ENCODE results near the gene PRRT2.
A peak's percentile ranks its signal among the peaks of the same experiment; 100 is the strongest.
"Not testable (repeated sequence)": the region's sequence is repeated elsewhere in the genome, so short reads cannot be mapped to it uniquely, and the experiment has no call there.

Gene PRRT2

DNA sequence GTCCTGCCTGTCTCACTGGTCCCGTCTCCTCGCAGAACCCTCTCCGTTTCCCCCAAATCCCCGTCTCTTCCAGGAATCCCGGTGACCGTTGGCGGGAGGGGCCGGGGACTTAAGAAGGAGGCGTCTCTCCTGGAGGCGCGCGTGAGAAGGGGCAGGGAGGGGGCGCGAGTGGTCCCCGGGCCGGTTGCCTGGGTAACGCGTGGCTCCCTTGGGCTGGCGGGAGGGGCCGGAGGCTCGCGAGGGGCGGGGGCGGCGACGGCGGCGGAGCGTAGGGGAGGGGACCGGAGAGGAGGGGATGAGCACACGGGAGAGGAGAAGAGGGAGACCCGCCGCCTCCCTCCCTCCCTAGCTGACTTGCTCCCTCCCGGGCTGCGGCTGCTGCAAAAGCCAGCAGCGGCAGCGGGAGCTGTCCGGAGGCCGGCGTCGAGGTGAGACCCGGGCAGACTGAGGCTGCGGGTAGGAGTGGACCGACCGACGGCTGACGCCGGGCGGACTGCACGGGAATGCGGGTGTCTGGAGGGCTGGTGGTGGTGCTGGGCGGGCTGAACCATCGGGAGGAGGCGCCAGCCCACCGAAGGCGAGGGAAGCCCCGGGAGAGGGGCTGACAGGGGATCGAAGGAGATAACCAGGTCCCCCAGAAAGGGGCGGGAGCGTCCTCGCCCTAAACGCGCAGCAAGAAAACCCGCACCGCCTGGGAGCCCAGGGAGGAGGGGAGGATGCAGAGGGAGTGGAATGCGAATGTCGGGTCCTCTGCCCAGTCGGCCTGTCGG lies at the start of gene PRRT2:
Gene PRRT2, plus strand, starts transcription at position 298 of the 770 bp plus-strand sequence. CDS start 862 bp downstream, outside the sequence.
- H3K27me3 Mint-ChIP-seq (ENCODE audit: low read depth): peaks cover 8% of the 10 kb centered on the region
- peaks cover 36% of the 10 kb centered on the region for H3K36me3 Mint-ChIP-seq (ENCODE audit: low read depth)
- no peaks in the 10 kb centered on the region for H3K9me3 Mint-ChIP-seq
- peak; percentile 51 for DNase-seq (ENCODE audit: low spot score)
- peak within 1 kb of the TSS; percentile 80 for H3K27ac Mint-ChIP-seq
- H3K4me3 Mint-ChIP-seq: peak within 1 kb of the TSS; percentile 85
- peaks cover 39% of the 10 kb centered on the region for H3K4me1 Mint-ChIP-seq (ENCODE audit: low read depth)

DNA sequence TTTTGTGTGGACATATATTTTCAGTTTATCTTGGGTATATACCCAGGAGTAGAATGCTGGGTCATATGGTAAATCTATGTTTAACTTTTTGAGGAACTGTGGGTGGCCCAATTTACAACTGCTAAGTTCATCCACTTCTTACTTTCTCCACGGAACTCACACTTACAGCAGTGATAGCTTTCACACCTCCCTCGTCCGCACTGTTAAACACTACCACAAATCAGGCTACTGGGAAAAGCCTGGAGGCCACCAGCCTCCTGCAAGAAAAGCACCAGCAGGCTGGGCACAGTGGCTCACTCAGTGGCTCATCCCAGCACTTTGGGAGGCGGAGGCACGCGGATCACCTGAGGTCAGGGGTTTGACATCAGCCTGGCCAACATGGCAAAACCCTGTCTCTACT lies 48.7 kb upstream of the PRRT2 start:
- Mint-ChIP-seq H3K36me3 (ENCODE audit: low read depth) (no peaks in the 10 kb centered on the region), H3K27ac (no peak overlapping the region), H3K27me3 (ENCODE audit: low read depth) (peaks cover 2% of the 10 kb centered on the region), H3K4me3 (no peak overlapping the region), H3K4me1 (ENCODE audit: low read depth) (peaks cover 1% of the 10 kb centered on the region), H3K9me3 (no peaks in the 10 kb centered on the region)
- DNase-seq (ENCODE audit: low spot score): no peak

DNA sequence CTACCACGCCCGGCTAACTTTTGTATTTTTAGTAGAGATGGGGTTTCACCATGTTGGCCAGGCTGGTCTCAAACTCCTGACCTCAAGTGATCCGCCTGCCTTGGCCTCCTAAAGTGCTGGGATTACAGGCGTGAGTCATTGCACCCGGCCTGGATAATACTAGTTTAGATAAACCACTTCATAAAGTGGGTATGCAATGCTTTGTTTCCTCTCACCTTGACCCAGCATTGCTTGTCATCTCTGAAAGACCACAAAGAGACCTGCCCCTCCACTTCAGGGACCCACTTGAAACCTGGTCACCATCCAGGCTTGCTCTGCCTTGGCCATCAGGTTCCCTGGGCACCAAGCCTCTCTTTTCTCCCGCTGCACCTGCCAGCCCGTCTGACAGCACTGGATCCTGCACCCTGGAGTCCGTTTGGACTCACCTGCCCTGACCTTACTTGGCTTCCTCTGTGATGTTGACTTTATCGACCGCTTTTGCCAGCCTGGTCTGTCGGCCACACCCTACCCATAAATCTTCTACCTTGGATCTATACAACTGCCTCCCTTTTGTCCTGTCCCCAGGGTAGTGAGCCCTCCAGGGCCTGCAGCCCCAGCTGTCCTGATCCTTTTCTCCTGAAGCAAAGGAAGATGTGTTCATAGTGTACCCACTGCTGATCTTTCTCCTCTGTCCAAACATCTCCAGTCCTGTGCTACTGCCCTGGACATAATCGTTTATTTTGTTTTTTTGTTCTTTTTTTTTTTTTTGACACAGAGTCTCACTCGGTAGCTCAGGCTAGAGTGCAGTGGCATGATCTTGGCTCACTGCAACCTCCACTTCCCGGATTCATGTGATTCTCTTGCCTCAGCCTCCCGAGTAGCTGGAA lies 46.6 kb upstream of the PRRT2 start:
- H3K4me3 Mint-ChIP-seq: no peak overlapping the region
- no peaks in the 10 kb centered on the region for H3K9me3 Mint-ChIP-seq
- no peaks in the 10 kb centered on the region for H3K36me3 Mint-ChIP-seq (ENCODE audit: low read depth)
- H3K27me3 Mint-ChIP-seq (ENCODE audit: low read depth): peaks cover 2% of the 10 kb centered on the region
- no peak for DNase-seq (ENCODE audit: low spot score)
- H3K27ac Mint-ChIP-seq: no peak overlapping the region
- H3K4me1 Mint-ChIP-seq (ENCODE audit: low read depth): no peaks in the 10 kb centered on the region

DNA sequence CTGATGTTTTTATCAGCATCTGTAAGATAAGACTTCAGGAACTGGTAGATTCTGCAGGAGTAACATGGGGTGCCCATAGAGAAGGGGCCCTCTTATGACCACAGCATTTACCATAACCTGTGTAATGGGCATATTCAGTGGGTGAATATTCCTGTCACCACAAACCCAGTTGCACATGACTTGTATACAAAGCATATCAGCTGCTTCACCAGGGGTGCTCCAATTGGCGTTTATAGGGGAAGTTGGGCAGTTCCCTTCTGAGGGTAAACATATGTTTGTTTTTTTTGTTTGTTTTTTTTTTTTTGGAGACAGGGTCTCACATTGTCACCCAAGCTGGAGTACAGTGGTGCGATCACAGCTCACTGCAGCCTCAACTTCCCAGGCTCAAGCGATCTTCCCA lies 45.4 kb upstream of the PRRT2 start:
- no peaks in the 10 kb centered on the region for H3K4me1 Mint-ChIP-seq (ENCODE audit: low read depth)
- H3K36me3 Mint-ChIP-seq (ENCODE audit: low read depth): no peaks in the 10 kb centered on the region
- H3K27me3 Mint-ChIP-seq (ENCODE audit: low read depth): peaks cover 2% of the 10 kb centered on the region
- H3K4me3 Mint-ChIP-seq: no peak overlapping the region
- no peaks in the 10 kb centered on the region for H3K9me3 Mint-ChIP-seq
- no peak overlapping the region for H3K27ac Mint-ChIP-seq
- no peak for DNase-seq (ENCODE audit: low spot score)

DNA sequence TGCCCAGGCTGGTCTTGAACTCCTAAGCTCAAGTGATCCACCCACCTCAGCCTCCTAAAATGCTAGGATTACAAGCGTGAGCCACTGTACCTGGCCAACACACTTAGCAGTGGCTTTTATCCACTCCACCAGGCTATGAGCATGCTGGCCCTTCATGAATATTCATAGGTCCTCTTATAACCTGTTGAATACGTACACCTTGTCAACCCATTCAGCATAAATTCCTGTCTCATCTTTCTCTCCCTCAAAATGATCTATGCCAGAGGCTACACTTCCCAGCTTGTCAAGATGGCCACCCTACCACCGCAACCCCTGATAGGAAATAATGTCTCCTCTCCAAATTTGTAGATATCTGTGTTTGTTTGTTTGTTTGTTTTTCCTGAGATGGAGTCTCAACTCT lies 44.9 kb upstream of the PRRT2 start:
- Mint-ChIP-seq H3K4me3 (no peak overlapping the region), H3K4me1 (ENCODE audit: low read depth) (no peaks in the 10 kb centered on the region), H3K9me3 (no peaks in the 10 kb centered on the region), H3K27ac (no peak overlapping the region), H3K27me3 (ENCODE audit: low read depth) (peaks cover 2% of the 10 kb centered on the region), H3K36me3 (ENCODE audit: low read depth) (no peaks in the 10 kb centered on the region)
- DNase-seq (ENCODE audit: low spot score): no peak

DNA sequence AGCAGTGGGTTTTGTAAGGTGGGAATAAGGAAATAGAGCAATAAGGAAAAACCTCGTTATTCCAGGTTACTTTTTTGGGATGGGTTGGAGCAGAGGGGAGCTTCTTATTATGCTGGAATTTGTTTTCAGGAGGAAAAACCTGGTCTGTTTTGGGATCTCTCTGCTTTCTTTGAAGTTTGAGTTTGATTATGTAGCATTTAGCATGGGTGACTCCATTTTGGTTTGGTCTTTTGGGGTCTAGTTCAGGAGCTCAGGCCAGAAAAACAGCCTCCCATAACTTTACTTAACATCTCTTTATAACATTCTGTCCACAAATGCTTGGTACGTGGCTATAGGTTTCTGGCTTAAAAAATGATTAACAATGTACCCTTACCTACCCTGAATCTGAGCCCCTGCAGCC lies 42.5 kb upstream of the PRRT2 start:
- Mint-ChIP-seq H3K4me1 (ENCODE audit: low read depth) (no peaks in the 10 kb centered on the region), H3K27me3 (ENCODE audit: low read depth) (no peaks in the 10 kb centered on the region), H3K36me3 (ENCODE audit: low read depth) (no peaks in the 10 kb centered on the region), H3K4me3 (no peak overlapping the region), H3K9me3 (no peaks in the 10 kb centered on the region), H3K27ac (no peak overlapping the region)
- no peak for DNase-seq (ENCODE audit: low spot score)

DNA sequence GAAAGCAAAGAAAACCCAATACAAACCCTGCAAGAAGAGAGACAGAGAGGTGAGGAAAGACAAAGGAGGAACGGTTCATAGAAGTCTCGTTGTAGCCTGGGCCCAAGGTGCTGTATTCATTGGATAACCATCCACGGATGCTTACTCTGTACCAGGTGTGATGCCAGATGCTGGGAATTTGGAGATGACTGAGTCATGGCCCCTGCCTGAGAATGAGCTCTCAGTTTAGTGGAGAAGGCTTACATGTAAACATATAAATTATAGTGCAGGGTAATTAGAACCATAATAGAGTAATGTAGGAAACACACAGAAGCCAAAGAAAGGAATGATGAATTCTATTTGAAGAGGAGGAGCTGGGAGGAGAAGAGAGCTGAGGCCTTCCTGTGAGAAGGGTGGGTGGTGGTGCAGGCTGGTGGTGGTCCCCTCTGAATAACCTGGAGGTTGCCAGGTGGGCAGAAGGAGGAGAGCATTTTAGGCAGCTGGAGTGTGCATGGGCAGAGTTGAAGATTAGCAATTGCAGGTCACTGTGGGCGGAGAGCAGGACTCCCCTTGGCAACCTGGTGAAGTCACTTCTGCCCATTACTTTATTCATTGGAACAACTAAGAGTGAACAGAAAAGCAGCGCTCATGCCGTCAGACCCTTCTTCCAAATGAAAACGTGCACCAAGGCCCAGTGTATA lies 41.6 kb upstream of the PRRT2 start:
- H3K4me1 Mint-ChIP-seq (ENCODE audit: low read depth): no peaks in the 10 kb centered on the region
- H3K27ac Mint-ChIP-seq: no peak overlapping the region
- H3K9me3 Mint-ChIP-seq: no peaks in the 10 kb centered on the region
- DNase-seq (ENCODE audit: low spot score): no peak
- H3K36me3 Mint-ChIP-seq (ENCODE audit: low read depth): no peaks in the 10 kb centered on the region
- no peak overlapping the region for H3K4me3 Mint-ChIP-seq
- no peaks in the 10 kb centered on the region for H3K27me3 Mint-ChIP-seq (ENCODE audit: low read depth)

DNA sequence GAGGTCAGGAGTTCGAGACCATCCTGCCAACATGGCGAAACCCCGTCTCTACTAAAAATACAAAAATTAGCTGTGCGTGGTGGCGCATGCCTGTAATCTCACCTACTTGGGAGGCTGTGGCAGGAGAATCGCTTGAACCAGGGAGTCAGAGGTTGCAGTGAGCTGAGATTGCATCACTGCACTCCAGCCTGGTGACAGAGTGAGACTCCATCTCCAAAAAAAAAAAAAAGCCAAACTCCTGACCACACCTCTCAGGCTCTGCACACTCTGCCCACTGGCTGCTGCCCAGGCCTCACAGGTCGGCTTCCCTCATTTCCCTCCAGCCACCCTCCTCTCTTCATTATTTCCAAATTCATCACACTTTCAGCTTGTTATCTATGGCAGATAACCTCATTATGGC lies 39.7 kb upstream of the PRRT2 start:
- H3K27me3 Mint-ChIP-seq (ENCODE audit: low read depth); H3K4me3 Mint-ChIP-seq; DNase-seq (ENCODE audit: low spot score); H3K36me3 Mint-ChIP-seq (ENCODE audit: low read depth); H3K9me3 Mint-ChIP-seq; H3K4me1 Mint-ChIP-seq (ENCODE audit: low read depth); H3K27ac Mint-ChIP-seq: not testable (repeated sequence)

DNA sequence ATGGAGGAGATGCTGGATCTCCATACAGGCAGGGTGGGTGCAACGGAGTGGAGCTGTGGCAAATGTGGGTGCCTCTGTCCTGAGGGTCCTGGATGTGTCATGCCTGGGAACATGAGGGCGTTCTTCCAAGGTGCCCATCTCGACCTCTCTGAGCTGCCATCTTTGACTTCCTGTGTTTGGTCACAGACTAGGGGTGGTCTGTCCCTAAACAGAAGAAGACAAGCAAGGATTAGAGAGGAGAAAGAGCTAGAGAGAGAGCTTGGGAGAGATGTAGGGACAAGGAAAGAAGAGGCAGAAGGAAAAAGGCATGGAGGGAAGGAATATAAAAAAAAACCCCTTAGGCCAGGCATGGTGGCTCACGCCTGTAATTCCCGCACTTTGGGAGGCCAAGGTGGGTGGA lies 37.3 kb upstream of the PRRT2 start:
- DNase-seq (ENCODE audit: low spot score): no peak
- H3K27ac Mint-ChIP-seq: no peak overlapping the region
- H3K36me3 Mint-ChIP-seq (ENCODE audit: low read depth): no peaks in the 10 kb centered on the region
- no peaks in the 10 kb centered on the region for H3K9me3 Mint-ChIP-seq
- H3K4me3 Mint-ChIP-seq: no peak overlapping the region
- H3K4me1 Mint-ChIP-seq (ENCODE audit: low read depth): no peaks in the 10 kb centered on the region
- H3K27me3 Mint-ChIP-seq (ENCODE audit: low read depth): peaks cover 13% of the 10 kb centered on the region

DNA sequence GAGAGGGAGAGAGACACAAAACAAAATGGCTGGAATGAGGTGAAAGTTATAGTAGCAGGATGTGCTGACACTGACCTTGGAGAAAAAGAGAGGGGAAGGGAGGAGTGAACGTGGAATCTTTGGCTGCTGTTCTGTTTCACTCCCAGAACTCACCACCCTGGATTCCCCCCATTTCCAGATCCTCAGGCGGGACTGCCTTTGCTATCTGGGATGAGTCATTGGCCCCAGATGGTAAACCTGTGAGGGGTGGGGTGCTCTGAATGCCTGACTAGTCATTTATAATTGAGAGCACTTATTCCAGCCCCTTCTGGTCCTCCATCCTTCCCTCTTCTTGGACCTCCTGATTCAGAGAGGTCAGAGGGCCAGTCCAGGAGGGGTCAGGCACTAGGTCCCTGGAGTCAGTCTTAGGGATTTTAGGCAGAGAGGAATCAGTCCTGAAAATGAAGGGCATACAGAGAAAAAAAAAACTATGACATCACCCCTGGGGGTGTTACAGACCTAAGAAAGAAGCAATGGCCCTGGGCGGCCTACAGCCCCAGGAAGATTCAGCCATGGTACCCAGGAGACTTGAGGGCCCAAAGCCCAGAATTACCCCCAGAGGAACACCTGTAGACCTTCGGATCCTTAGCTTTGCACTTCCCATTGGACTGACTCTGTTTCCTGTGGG lies 36.1 kb upstream of the PRRT2 start:
- Mint-ChIP-seq H3K4me3 (no peak overlapping the region), H3K36me3 (ENCODE audit: low read depth) (no peaks in the 10 kb centered on the region), H3K9me3 (no peaks in the 10 kb centered on the region), H3K4me1 (ENCODE audit: low read depth) (no peaks in the 10 kb centered on the region), H3K27ac (peak overlapping the region; percentile 45), H3K27me3 (ENCODE audit: low read depth) (peaks cover 18% of the 10 kb centered on the region)
- no peak for DNase-seq (ENCODE audit: low spot score)

DNA sequence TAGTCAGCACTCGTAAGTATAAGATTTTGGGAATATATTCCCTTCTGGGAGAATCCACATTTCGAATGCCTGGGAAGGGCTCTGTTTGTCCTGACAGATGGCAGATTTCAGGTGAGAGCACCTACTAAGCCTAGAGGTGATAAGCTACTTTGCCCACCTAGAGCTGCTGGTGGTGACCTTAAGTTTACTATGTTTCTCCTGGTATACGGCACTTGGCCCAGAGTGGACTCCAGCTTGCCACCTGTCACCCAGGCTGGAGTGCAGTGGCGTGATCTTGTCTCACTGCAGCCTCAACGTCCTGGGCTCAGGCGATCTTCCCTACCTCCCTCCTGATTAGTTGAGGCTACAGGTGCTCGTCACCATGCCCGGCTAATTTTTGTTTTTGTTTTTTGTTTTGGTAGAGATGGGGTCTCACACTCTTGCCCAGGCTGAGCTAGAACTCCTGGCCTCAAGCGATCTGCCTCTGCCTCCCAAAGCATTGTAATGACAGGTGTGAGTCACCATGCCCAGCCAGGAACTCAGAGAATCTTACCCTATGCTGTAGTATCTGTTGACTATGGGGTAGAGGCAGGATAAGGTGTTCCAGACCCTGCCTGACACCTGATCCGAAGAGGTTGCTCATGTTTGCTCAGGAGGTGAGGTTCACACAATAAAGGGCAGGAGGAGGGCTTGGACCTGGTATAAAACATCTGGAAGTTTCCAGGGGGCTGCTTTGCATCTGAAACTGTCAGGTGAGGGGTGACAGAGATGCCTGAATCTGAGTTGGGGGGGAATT lies 34.2 kb upstream of the PRRT2 start, which contains the start of gene ZG16:
Gene ZG16, plus strand, starts transcription at position 681 of the 775 bp plus-strand sequence. CDS start 1,011 bp downstream, outside the sequence.
- Mint-ChIP-seq H3K36me3 (ENCODE audit: low read depth) (no peaks in the 10 kb centered on the region), H3K9me3 (no peaks in the 10 kb centered on the region), H3K4me1 (ENCODE audit: low read depth) (no peaks in the 10 kb centered on the region), H3K27ac (no peak within 1 kb of the TSS), H3K4me3 (no peak within 1 kb of the TSS), H3K27me3 (ENCODE audit: low read depth) (peaks cover 22% of the 10 kb centered on the region)
- DNase-seq (ENCODE audit: low spot score): no peak

DNA sequence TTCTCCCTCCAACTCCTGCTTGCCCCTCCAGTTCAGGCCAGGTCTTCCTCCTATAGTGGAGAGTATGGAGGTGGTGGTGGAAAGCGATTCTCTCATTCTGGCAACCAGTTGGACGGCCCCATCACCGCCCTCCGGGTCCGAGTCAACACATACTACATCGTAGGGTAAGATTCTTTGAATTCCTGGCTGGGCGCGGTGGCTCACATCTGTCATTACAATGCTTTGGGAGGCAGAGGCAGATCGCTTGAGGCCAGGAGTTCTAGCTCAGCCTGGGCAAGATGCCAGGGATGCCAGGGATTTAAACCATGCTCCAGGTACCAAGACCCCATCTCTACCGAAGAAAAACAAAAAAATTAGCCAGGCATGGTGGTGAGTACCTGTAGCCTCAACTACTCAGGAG lies 32.5 kb upstream of the PRRT2 start:
- no peak overlapping the region for H3K27ac Mint-ChIP-seq
- peaks cover 22% of the 10 kb centered on the region for H3K27me3 Mint-ChIP-seq (ENCODE audit: low read depth)
- no peaks in the 10 kb centered on the region for H3K36me3 Mint-ChIP-seq (ENCODE audit: low read depth)
- no peak for DNase-seq (ENCODE audit: low spot score)
- peaks cover 11% of the 10 kb centered on the region for H3K4me1 Mint-ChIP-seq (ENCODE audit: low read depth)
- H3K9me3 Mint-ChIP-seq: no peaks in the 10 kb centered on the region
- H3K4me3 Mint-ChIP-seq: no peak overlapping the region

Measured in T-helper 2 cell treated with Interferon-gamma antibody and Interleukin-4, amounts not matched to agents 5 μg/mL and 100 μg/mL, for 36 hours (primary cell).